Femur (tissue), 1 donor: ENCODE results near the gene C5orf58.
A peak's percentile ranks its signal among the peaks of the same experiment; 100 is the strongest.
"Not testable (repeated sequence)": the region's sequence is repeated elsewhere in the genome, so short reads cannot be mapped to it uniquely, and the experiment has no call there.

Source experiments
- DNase-seq: peaks from one replicate; pipeline ENCODE4 v3.0.0-alpha.2; 2017

The C5orf58 gene

DNA sequence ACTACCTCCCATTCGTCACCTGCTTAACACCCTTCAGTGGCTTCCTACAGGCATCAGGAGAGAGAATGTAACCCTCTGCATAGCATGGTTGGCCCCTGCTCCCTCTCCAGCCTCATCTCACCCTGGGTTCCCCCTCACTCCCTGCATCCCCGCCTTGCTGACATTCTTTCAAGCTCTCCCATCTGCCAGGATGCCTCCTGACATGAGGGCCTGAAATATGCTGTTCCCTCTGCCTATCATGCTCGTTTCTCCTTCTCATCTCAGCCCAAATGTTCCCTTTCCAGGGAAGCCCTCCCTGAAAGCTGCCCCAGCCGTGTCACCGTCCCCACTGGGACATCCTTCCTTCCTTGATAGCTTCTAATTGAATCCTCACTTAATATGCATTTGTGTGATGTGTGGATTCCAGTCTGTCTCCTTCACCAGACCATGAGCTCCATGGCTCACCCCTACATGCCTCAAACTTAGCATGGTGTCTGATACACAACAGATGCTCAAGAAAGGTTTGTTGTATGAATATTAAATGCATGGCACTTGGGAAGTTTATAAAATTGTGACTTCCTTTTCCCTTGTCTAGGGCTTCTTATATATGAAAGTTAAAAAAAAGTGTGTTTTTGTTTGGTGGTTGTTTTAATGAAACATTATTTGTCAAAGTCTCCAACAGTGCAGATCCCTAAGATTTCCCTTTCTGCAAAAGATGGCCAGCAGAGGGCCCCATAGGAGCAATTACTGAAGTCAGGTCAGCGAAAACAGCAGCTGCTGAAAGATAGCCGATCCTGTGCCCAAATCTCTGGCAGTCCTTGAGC lies 7.3 kb upstream of the C5orf58 start:
- DNase-seq: peak; percentile 82

DNA sequence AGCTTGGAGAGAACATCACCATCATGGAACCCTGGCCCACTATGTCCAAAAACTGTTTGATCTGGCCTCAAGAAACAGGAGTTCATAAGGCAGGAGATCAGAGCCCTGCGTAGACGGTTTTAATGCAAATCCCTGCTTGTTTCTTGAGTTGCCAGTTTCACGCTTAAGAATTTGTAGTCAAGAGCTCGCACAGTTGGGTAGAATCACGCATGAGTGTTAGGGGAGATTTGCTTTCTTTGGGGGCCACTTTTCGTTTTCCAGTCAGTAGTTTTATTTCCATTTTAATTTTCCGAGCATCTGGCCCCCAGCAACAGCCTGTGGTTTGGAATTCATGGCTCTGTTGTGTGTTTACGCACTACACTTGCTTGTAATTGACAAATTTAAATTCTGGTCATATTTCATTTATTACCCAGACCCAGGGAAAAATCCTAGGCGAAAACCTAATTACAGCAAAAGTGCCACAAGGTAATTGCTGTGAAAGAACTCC lies 6.6 kb upstream of the C5orf58 start:
- DNase-seq: no peak

DNA sequence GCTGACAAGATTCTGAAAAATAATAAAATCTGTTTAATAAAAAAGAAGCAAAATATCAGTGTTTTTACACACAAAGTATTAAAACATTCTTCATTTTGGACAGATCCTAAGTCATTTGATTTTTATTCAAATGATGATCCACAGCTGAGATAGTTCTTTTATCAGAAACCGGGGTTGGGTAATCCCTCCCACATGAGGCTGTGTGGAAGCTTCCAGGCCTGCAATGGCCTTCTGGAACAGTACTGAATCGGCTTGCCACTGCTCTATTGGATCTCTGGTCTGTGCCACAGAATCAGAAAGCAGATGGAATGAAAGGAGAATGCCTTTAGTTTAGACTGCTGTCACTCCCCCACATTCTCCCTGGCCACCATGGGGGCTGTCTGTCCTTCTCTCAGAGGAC lies 6.1 kb upstream of the C5orf58 start:
- no peak for DNase-seq

DNA sequence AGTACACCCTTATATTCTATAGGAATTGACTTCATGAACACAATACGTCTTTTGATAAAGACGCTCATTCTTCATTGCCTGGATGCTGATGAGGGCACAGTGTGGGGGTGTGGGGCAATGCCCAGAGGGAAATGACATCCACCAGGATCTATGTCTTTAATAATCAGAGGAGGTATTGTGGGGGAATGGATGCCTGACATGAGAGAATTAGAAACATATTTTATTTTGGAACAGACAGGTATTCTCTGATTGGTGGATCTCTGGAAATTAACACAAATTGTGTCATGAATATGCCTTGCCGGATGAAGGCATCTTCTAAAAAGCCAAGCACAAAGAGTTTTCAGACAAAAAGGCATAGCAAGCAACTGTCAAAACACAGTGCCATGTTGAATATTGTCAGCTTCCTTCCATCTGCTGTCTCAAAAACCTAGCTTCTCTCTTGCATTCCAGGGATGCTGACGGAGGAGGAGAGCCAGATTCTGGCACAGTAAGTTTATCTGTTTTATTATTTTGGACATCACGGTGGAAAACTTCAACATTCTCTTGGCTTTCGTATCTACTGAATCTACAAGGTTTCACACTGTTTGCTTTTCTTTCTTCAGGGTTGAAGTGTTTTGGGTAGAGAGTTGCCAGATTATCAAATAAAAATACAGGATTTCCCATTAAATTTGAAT lies 3.9 kb upstream of the C5orf58 start:
- DNase-seq: peak; percentile 42

DNA sequence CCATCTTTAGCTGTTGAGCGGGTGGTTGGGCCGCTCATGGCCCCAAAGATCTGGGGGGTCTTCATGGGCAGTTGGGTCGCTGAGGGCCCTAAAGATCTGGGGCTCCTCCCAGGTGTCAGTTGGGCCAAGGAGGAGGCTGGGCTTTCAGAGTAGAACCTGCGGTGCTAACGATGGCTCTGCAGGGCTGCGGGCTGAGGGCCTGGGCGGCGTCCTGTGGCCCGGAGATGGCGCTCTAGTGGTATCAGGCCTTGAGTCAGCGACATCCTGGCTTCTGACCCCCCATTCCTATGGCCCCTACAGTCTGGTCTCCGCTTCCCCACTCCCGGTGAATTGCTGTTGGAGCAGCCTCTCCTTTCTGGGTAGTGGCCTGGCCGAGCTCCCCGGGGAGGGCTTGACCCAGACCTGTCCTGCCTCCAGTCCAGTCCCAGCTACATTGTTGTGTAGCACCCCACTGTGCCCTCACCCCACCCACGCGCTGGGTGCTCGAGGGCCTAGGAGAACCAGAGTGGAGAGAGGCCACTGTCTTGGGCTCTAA lies 640 bp downstream of the C5orf58 start:
- DNase-seq: no peak

DNA sequence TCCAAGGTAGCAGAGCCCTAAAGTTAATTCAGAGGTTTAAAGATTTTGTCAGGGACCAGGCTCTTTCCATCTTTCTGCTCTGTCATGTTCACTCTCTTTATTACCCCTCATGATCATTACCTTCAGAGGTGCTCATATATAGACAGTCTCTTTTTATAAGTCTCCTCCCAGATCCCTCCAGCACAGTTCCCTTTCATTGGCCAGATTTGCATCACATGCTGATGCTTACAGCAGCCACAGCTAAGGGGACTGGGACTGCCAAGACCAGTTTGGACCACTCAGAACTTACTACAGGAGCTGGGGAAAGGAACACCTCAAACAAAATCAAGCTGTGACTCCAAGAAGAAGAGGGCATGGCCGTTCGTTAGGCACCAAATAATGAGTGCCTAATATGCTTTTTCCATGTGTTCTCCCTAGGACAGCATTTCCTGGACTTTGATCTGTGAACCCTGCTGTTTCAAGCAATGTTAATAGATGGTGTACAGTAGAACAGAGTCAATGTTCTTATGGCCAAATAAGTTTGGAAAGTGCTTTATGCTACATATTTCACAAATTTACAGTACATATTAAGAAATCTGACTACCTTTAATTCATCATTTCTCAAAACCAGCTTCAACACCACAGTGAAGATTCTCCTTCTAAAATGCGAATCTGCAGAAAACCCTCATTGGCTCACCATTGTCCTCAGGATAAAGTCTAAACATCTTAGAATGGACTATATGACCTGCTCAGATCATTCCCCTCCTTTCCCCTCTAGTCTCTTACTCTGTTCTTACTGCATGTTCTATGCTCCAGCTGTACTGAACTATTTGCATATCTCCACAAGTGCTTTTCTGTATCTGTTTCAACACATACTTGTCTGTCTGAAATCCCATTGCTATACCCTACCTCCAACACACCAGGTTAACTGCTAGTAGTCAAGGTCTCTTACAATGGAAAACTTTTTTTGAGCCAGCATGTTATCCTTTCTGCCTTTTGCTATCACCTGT lies 3.4 kb downstream of the C5orf58 start:
- no peak for DNase-seq

DNA sequence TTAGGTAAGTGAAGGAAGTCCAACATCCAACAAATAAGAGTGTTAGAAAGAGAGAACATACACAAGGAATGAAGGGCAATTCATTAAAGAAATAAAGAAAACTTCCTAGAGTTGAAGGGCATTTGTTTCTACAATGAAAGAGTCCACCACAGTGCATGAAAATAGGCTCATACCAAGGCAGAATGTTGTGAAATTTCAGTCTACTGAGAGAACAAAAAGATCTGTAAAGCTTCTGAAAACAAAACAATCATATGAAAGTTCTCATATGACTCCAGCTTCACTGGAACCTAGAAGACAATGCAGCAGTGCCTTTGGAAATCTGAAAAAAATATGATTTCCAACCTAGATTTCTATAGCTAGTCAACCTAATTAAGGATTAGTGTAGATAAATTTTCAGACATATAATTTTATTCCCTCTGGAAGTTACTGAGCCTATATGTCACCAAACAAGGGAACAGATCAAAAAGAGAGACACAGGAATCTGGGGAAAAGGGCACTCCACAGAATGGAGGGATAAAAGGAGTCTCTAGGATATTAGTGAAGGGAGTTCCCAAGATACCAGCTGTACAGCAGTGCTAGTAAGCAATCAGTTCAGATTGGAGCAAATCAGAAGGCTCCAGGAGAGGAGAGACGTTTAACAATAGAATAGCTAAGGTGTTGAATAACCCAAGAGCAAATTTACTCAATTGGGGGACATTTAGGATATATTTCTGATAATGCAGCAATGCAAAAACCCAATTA lies 5.8 kb downstream of the C5orf58 start:
- DNase-seq: no peak

DNA sequence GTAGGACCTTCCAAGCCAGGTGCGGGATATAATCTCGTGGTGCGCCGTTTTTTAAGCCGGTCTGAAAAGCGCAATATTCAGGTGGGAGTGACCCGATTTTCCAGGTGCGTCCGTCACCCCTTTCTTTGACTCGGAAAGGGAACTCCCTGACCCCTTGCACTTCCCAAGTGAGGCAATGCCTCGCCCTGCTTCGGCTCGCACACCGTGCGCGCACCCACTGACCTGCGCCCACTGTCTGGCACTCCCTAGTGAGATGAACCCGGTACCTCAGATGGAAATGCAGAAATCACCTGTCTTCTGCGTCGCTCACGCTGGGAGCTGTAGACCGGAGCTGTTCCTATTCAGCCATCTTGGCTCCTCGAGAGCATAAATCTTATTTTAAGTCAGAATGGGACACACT lies 12.7 kb downstream of the C5orf58 start:
- DNase-seq: not testable (repeated sequence)

DNA sequence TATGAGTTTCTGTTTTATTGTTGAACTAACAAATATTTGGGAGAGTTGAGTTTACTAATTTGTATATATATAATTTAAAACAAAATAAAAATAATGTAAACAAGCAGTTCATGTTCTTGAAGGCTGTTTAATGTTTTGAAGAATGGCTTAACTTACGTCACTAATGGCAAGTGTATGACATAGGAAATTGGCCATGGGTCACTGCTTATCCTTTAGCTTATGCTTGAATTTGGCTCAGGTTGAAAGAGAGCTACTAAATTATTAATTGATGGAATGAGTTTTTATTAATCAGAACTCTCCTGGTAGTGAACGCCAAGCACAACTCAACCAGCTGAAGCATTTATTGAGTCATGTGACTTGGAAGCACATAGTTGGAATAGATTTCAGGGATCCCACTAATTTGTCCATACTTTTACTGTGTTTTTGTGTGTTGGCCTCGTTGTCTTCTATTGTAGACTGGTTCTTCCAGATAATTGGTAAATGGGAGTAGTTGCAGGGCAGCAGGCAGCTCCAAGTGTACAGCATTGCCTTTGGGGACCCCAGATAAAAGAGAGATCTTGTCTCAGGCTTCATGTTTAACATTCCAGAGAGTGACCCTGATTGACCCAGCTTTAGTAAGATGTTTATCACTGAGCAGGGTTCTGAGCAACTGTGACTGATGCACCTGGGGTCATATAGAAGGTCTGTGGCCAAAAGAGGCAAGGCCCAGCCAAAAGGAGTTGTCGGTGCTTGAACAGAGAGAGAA lies 13.5 kb downstream of the C5orf58 start:
- DNase-seq: no peak

DNA sequence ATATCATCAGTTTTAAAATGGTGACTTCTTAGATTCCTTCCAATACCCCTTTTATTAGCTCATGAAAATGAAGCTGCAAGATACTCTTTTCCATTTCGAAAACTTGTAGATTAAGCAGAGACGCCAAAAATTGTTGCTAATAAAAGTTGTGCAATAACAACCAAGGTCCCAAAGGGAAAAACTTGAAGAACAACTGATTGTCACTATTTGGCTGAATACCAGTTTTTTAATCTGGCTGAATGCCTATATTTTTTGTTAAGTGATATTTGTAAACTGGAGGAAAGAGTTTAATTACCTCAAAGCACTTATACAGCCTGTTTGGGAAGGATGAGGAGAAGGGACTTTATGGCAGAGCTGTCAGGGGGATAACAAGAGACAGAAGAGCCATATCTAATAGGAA lies 14.6 kb downstream of the C5orf58 start:
- no peak for DNase-seq

DNA sequence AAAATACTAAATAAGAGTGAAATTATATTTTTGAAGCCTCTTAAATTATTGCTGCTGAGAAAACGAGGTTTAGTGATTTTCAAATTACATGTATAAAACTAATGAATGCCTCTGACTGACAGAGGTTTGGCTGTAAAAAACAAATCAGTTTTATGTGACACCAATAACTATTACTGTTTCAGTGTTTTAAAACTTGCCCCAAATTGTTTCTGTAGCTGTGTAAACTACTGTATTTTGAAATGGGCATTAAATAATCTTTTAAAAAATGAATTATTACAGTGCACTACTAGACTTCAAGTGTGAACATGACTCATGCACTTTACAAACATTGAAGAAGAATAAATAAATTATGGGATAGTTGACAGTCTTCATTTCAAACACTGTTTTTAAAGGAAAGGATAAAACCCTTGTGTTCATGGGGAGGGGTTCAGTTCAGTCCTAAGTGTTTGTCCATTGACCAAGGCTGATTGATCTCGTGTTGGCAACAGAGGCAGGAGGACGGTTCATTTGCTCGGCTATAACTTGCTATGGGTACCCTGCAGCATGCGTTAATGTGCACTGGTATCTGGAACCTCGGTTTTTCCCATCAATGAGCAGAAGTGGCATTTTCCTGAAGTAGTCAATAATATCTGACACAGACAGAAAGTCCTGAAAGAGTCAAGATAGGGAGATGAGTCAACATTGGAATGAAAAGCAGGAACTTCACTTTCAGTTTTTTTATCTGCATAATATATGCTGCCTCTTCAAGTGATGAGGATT lies 15.6 kb downstream of the C5orf58 start:
- no peak for DNase-seq

DNA sequence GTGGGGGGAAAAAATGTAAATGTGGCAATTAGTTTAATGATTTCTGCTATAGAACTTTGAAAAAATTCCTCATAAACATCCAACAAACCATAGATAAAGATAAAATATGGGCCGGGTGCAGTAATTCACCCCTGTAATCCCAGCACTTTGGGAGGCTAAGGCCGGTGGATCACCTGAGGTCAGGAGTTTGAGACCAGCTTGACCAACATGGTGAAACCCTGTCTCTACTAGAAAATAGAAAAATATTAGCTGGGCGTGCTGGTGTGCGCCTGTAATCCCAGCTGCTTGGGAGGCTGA lies 16.1 kb downstream of the C5orf58 start:
- DNase-seq: not testable (repeated sequence)

DNA sequence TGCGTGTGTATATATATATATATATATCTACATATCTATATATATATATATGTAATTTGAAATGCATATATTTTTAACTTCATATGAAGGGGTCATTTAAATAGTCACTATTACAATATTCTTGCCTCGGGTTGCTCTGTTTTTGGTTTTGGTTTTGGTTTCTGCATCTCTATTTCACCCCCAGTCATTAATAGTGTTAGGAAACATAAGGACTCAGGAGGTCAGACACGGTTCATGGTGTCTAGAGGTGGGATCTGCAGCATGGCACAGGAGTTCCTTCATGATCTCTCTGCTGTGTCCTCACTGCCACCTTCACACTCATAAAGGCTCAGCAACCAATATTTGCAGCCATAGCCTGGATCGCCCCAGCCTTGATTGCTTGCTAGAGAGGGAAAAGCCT lies 16.6 kb downstream of the C5orf58 start:
- DNase-seq: no peak

DNA sequence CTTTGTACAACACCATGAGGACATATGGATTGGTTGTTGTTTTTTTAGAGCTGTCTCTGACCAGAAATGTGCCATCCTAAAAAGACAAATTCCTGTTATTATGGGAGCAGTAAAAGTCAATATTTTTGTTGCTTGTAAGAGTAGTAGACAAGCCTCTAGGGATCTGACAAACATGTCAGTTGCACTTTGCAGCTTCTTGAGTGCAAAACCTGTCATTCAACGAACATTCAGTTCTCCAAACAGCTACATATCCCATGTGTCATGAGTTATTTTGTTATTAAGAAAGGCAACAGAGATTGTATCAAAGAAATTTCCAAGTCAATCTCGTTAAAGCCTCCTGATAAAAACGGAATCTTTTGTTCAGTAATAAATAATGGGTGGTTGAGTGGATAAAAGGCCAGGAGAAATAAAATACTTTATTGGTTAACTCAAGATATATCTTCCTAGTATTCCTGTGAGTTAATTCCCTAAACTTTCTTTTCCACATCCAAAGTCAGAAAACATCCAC lies 18.1 kb downstream of the C5orf58 start:
- DNase-seq: no peak

DNA sequence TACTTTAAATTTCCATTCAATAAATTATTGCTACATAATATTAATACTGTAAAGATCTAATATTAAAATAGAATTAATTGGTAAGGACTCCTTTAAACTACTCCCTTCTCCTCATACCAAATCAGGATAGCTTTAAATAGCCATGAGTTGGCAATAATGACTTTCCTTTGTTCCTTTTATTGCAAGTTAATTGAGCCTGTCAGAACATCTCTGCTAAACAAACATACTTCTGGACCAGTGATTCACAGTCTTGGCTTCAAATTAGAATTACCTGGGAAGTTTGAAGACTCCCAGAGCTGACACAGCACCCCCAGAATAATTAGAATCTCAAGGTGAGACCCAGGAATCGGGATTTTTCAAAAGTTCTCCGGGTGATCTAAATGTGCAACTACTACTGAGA lies 18.7 kb downstream of the C5orf58 start:
- DNase-seq: no peak

DNA sequence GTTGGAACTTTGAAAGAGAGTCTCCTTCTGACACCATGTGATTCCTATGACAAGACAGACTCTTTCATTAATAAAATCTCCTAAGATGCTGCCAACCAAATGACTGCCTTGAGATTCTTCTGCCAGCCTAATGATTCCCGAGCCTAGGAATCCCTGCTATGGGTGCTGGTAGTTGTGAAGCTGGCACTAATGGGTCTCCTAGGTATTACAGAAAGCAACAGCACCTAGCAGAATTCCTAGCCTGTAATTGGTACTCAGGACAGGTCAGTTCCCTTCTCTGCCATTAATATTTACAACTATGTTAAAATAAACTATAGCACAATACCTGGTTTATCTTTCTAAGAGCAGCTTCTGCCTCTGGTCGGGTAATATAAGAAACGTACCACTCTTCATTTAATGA lies 19.3 kb downstream of the C5orf58 start:
- no peak for DNase-seq

DNA sequence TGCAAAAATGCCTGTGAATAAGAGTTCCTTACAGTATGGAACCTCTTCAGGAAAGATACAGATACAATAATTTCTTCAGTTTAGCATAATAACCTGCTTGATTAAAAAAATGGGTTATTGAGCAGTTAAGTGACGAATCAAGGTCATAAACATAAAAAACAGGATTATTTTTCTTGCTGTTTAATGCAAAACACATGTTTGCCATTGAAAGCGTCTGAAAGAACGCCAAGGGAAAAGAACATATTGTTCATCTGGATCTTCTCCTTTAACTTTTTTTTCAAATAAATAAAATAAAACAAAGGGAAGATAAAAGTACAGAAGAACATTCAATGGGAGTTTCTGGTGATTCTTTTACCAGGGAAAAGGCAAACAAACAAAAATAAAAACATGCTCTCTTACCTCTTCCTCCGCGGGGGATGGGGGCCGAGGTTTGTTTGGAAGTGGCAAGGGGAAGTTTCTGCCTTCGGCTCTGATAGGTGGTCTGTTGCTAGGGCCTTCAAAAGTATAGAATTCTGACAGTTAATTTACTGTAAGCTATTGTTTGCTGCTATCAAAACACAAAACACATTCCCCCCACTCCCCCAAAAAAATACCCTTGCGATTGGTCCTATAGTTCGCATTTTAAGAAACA lies 20.1 kb downstream of the C5orf58 start:
- DNase-seq: no peak

DNA sequence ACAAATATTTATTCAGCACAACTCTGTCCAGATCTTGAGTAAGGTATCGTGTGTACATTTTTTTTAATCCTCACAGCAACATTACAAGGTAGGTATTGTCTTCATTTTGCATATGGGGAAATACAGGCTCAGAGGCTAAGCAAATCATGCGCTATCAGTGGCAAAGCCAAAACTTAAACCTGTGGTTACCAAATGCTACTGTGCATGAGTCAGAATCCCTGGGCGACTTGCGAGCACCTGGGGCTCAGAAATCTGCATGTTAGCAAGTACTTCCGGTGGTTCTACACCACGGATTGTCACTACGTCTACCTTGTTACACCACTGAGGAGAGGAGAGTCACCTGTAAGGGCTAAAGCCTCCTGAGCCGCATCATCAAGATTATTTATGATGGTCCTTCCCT lies 21.3 kb downstream of the C5orf58 start:
- no peak for DNase-seq

DNA sequence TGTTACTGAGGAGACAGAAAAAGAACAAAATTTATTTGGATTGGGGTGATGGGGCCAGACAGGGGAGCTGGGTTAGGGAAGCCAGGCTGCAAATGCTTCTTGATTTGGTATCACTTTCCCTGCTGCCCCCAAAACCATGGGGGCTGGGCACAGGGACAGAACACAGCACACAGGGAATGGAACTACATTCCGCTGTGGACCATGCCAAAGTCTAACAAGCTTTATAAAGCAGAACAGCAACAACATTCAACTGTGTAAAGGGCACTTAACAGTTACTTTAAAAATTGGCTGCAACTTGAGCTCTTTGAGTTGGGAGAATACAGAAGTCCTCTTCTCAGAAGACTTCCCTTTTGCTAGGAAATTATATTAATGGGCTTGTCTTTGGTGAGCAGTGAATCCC lies 23.8 kb downstream of the C5orf58 start:
- no peak for DNase-seq

DNA sequence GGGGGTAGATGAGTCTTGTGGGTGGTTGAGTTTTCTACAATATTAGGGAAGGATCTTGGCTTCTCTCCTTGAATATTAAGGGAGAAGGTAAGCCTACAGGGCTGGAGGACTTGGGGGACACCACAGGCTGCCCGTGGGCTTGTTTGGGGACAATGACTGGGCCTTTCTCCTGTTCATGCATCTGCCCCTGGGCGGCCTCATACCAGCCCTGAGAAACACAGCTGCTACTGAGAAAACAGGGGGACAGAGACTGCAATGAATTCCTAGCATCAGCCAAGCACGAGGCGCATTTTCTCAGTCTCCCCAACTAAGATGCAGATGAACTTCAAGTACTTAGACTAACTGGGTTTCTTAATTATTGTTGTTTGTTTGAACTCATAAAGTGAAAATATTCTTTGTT lies 24.6 kb downstream of the C5orf58 start:
- no peak for DNase-seq
